ENCODE results near the gene TIMP3.

The TIMP3 gene

GRCh38 chr22:32888976-32889375 lies 87.5 kb downstream of the TIMP3 start:
- Histone ChIP-seq H3K27me3 (ENCODE audit: low read depth) (no peaks in the 10 kb centered on the region), H3K4me1 (no peaks in the 10 kb centered on the region), H3K9me3 (no peaks in the 10 kb centered on the region), H3K36me3 (replicated peaks) (no peaks in the 10 kb centered on the region), H3K4me3 (no peak overlapping the region)
- in situ Hi-C loops (cut with MboI; ENCODE audit: low sequenced_read_pairs): no loop called here
- no peak for DNase-seq (ENCODE audit: low spot score in 2 of 2)

GRCh38 chr22:32896891-32897290 lies 95.4 kb downstream of the TIMP3 start:
- no peak for DNase-seq (ENCODE audit: low spot score in 2 of 2)
- Histone ChIP-seq H3K4me3 (no peak overlapping the region), H3K27me3 (ENCODE audit: low read depth) (no peaks in the 10 kb centered on the region), H3K4me1 (no peaks in the 10 kb centered on the region), H3K36me3 (replicated peaks) (no peaks in the 10 kb centered on the region), H3K9me3 (no peaks in the 10 kb centered on the region)
- in situ Hi-C loops (cut with MboI; ENCODE audit: low sequenced_read_pairs): no loop called here

- Histone ChIP-seq H3K27me3 (ENCODE audit: low read depth) (no peaks in the 10 kb centered on the region), H3K36me3 (replicated peaks) (no peaks in the 10 kb centered on the region), H3K4me3 (no peak overlapping the region), H3K9me3 (no peaks in the 10 kb centered on the region), H3K4me1 (no peaks in the 10 kb centered on the region)
- DNase-seq (ENCODE audit: low spot score in 2 of 2): no peak
- in situ Hi-C loops (cut with MboI; ENCODE audit: low sequenced_read_pairs): no loop called here
These were observed 95.9 kb downstream of the TIMP3 start for GRCh38 chr22:32897400-32897799.

GRCh38 chr22:32900886-32901635 lies 99.6 kb downstream of the TIMP3 start:
- DNase-seq (ENCODE audit: low spot score in 2 of 2): no peak
- Histone ChIP-seq H3K9me3 (no peaks in the 10 kb centered on the region), H3K36me3 (replicated peaks) (no peaks in the 10 kb centered on the region), H3K27me3 (ENCODE audit: low read depth) (no peaks in the 10 kb centered on the region), H3K4me3 (no peak overlapping the region), H3K4me1 (no peaks in the 10 kb centered on the region)
- in situ Hi-C loops (cut with MboI; ENCODE audit: low sequenced_read_pairs): no loop called here

GRCh38 chr22:32901925-32902324 lies 100.4 kb downstream of the TIMP3 start:
- Histone ChIP-seq H3K4me1 (no peaks in the 10 kb centered on the region), H3K36me3 (replicated peaks) (no peaks in the 10 kb centered on the region), H3K27me3 (ENCODE audit: low read depth) (no peaks in the 10 kb centered on the region), H3K4me3 (no peak overlapping the region), H3K9me3 (no peaks in the 10 kb centered on the region)
- no peak for DNase-seq (ENCODE audit: low spot score in 2 of 2)
- in situ Hi-C loops (cut with MboI; ENCODE audit: low sequenced_read_pairs): no loop called here

GRCh38 chr22:32903507-32903906 lies 102.0 kb downstream of the TIMP3 start:
- H3K9me3 ChIP-seq: no peaks in the 10 kb centered on the region
- no peaks in the 10 kb centered on the region for H3K4me1 ChIP-seq
- H3K27me3 ChIP-seq (ENCODE audit: low read depth): no peaks in the 10 kb centered on the region
- H3K4me3 ChIP-seq: no peak overlapping the region
- in situ Hi-C loops (cut with MboI; ENCODE audit: low sequenced_read_pairs): no loop called here
- DNase-seq (ENCODE audit: low spot score in 2 of 2): no peak
- H3K36me3 ChIP-seq (replicated peaks): no peaks in the 10 kb centered on the region

- in situ Hi-C loops (cut with MboI; ENCODE audit: low sequenced_read_pairs): no loop called here
- Histone ChIP-seq H3K36me3 (replicated peaks) (no peaks in the 10 kb centered on the region), H3K27me3 (ENCODE audit: low read depth) (no peaks in the 10 kb centered on the region), H3K4me1 (no peaks in the 10 kb centered on the region), H3K9me3 (no peaks in the 10 kb centered on the region), H3K4me3 (no peak overlapping the region)
- DNase-seq (ENCODE audit: low spot score in 2 of 2): peak in 1 of 2 experiments; percentile 40
These were observed 102.5 kb downstream of the TIMP3 start for GRCh38 chr22:32904044-32904443.

GRCh38 chr22:32905400-32905799 lies 103.9 kb downstream of the TIMP3 start:
- Histone ChIP-seq H3K36me3 (replicated peaks) (no peaks in the 10 kb centered on the region), H3K9me3 (no peaks in the 10 kb centered on the region), H3K4me1 (no peaks in the 10 kb centered on the region), H3K27me3 (ENCODE audit: low read depth) (no peaks in the 10 kb centered on the region), H3K4me3 (no peak overlapping the region)
- no peak for DNase-seq (ENCODE audit: low spot score in 2 of 2)
- in situ Hi-C loops (cut with MboI; ENCODE audit: low sequenced_read_pairs): no loop called here

- in situ Hi-C loops (cut with MboI; ENCODE audit: low sequenced_read_pairs): no loop called here
- no peaks in the 10 kb centered on the region for H3K27me3 ChIP-seq (ENCODE audit: low read depth)
- DNase-seq (ENCODE audit: low spot score in 2 of 2): no peak
These were observed 108.3 kb downstream of the TIMP3 start for GRCh38 chr22:32909581-32910428.

GRCh38 chr22:32910429-32910772 lies 108.9 kb downstream of the TIMP3 start:
- DNase-seq (ENCODE audit: low spot score in 2 of 2): no peak
- Histone ChIP-seq H3K36me3 (replicated peaks) (no peaks in the 10 kb centered on the region), H3K9me3 (no peaks in the 10 kb centered on the region), H3K4me1 (no peaks in the 10 kb centered on the region), H3K4me3 (no peak overlapping the region), H3K27me3 (ENCODE audit: low read depth) (no peaks in the 10 kb centered on the region)
- in situ Hi-C loops (cut with MboI; ENCODE audit: low sequenced_read_pairs): no loop called here

More at GRCh38 chr22:32909581-32910428, 108.3 kb downstream of the TIMP3 start:
- Histone ChIP-seq H3K36me3 (replicated peaks) (no peaks in the 10 kb centered on the region), H3K9me3 (no peaks in the 10 kb centered on the region), H3K4me3 (no peak overlapping the region), H3K4me1 (no peaks in the 10 kb centered on the region)

- no peaks in the 10 kb centered on the region for H3K27me3 ChIP-seq (ENCODE audit: low read depth)
- H3K36me3 ChIP-seq (replicated peaks): no peaks in the 10 kb centered on the region
- in situ Hi-C loops (cut with MboI; ENCODE audit: low sequenced_read_pairs): no loop called here
- no peak for DNase-seq (ENCODE audit: low spot score in 2 of 2)
- no peaks in the 10 kb centered on the region for H3K9me3 ChIP-seq
- H3K4me1 ChIP-seq: no peaks in the 10 kb centered on the region
- H3K4me3 ChIP-seq: no peak overlapping the region
These were observed 110.0 kb downstream of the TIMP3 start for GRCh38 chr22:32911503-32911902.
